Nephron progenitor cell (in vitro differentiated cells): ENCODE data around the gene ZFTA.
A peak's percentile ranks its signal among the peaks of the same experiment; 100 is the strongest.

Source experiments
- DNase-seq: peaks from one replicate; pipeline ENCODE4 v3.0.0; 2021
- H3K27ac Mint-ChIP-seq: 2 replicates; pipeline ENCODE4 v1.8.0; 2021; ENCODE audit warnings: mild to moderate bottlenecking, moderate library complexity, mixed read lengths
- H3K27me3 Mint-ChIP-seq: 2 replicates; pipeline ENCODE4 v1.8.0; 2021; ENCODE audit warnings: mild to moderate bottlenecking, low read depth, mixed read lengths; ENCODE audit not compliant: poor library complexity
- H3K36me3 Mint-ChIP-seq: 2 replicates; pipeline ENCODE4 v1.8.0; 2021; ENCODE audit warnings: low read depth, mixed read lengths
- H3K4me1 Mint-ChIP-seq: 2 replicates; pipeline ENCODE4 v1.8.0; 2021; ENCODE audit warnings: mixed read lengths
- H3K4me3 Mint-ChIP-seq: 2 replicates; pipeline ENCODE4 v1.8.0; 2021; ENCODE audit warnings: mild to moderate bottlenecking, moderate library complexity, mixed read lengths
- H3K9me3 Mint-ChIP-seq: 2 replicates; pipeline ENCODE4 v1.8.0; 2021; ENCODE audit warnings: mild to moderate bottlenecking, moderate library complexity, mixed read lengths
- CTCF ChIP-seq: fragments of 200-600 bp; sonication (generic); IDR thresholded peaks from 2 replicates; pipeline ENCODE4 v1.5.0; 2021; ENCODE audit warnings: antibody characterized with exemption

ZFTA gene

GRCh38 chr11:63768237-63769041 is at the start of gene ZFTA:
TSS of gene ZFTA (minus strand) at chr11:63768775. CDS start at chr11:63768622, 153 bp downstream.
- H3K4me1 Mint-ChIP-seq, result peaks cover 56% of the 10 kb centered on the region
- no peak for TF ChIP-seq CTCF
- peaks cover 33% of the 10 kb centered on the region for H3K27me3 Mint-ChIP-seq
- DNase-seq, result peak; percentile 85
- peak within 1 kb of the TSS; percentile 95 for H3K27ac Mint-ChIP-seq
- no peaks in the 10 kb centered on the region for H3K36me3 Mint-ChIP-seq
- H3K4me3 Mint-ChIP-seq, result peak within 1 kb of the TSS; percentile 95
- peaks cover 3% of the 10 kb centered on the region for H3K9me3 Mint-ChIP-seq

GRCh38 chr11:63817758-63818498 is 49.4 kb upstream of the ZFTA start:
- Mint-ChIP-seq H3K9me3 (peaks cover 3% of the 10 kb centered on the region), H3K36me3 (peaks cover 78% of the 10 kb centered on the region), H3K27ac (no peak overlapping the region), H3K4me1 (peaks cover 32% of the 10 kb centered on the region), H3K4me3 (no peak overlapping the region), H3K27me3 (peaks cover 2% of the 10 kb centered on the region)
- no peak for DNase-seq
- TF ChIP-seq CTCF, result no peak

GRCh38 chr11:63816732-63817131 is 48.2 kb upstream of the ZFTA start:
- Mint-ChIP-seq H3K4me1 (peaks cover 36% of the 10 kb centered on the region), H3K9me3 (peaks cover 3% of the 10 kb centered on the region), H3K27ac (no peak overlapping the region), H3K27me3 (peaks cover 2% of the 10 kb centered on the region), H3K36me3 (peaks cover 68% of the 10 kb centered on the region), H3K4me3 (no peak overlapping the region)
- DNase-seq, result no peak
- TF ChIP-seq CTCF, result no peak

DNA sequence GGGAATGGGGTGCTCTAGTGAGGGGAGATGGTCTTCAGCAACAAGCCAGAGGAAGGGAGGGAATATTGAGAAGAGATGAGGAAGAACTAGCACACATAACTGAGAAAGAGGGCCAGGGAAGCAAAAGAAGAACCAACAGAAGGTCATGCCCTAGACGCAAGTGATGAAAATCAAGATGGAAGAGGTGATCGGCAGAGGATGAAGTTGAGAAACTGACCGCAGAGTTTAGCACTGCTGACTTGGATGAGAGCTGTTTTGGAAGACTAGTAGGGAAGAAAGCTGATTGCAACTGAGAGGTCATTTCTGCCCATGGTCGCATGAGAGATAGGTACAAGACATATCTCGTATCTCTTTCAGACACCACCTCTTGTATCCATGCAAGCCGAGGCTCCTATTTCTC is 47.6 kb upstream of the ZFTA start:
- no peak for TF ChIP-seq CTCF
- no peak for DNase-seq
- Mint-ChIP-seq H3K4me1 (peaks cover 41% of the 10 kb centered on the region), H3K9me3 (peaks cover 3% of the 10 kb centered on the region), H3K4me3 (no peak overlapping the region), H3K36me3 (peaks cover 62% of the 10 kb centered on the region), H3K27ac (no peak overlapping the region), H3K27me3 (peaks cover 2% of the 10 kb centered on the region)

DNA sequence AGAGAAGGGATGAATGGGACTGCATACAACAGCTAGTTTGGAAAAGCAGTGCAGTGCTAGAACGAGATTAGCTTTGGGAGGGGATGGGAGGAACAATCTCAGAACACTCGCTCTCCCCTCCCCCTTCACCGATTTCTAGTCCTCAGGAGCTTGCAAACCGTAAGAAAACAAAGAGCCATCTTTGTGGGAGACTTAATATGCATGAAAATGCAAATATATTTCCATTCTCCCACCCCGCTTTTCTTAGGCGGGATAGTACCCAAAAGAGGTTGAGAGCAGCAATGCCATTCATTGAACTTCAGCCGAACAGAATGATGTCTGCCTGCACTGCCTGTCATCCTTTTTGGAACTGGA is 45.8 kb upstream of the ZFTA start:
- Mint-ChIP-seq H3K27ac (no peak overlapping the region), H3K27me3 (no peaks in the 10 kb centered on the region), H3K9me3 (no peaks in the 10 kb centered on the region), H3K36me3 (peaks cover 44% of the 10 kb centered on the region), H3K4me1 (peaks cover 41% of the 10 kb centered on the region), H3K4me3 (peak overlapping the region; percentile 91)
- TF ChIP-seq CTCF, result no peak
- no peak for DNase-seq
